RWPE1 (cell line): ENCODE measurements around the gene SMIM3.

Experiments
- CTCF ChIA-PET: fragments of 350-600 bp; sonication (Branson Sonifier 250); formaldehyde crosslinking; extraction: SDS; loops from one replicate; lab custom pipeline; 2021; lab: Yijun Ruan, JAX
- POLR2A ChIA-PET: fragments of 400-600 bp; formaldehyde crosslinking; extraction: SDS; loops from one replicate; lab custom pipeline; 2020; ENCODE audit warnings: antibody characterized with exemption; ENCODE audit not compliant: low non-redundant PET; lab: Yijun Ruan, JAX
- DNase-seq: peaks from one replicate; pipeline ENCODE4 v3.0.0; 2012; ENCODE audit warnings: low spot score
- H3K27ac ChIP-seq: fragments of 450-650 bp; 2 replicates; pipeline ENCODE4 v1.5.1; 2017
- CTCF ChIP-seq: fragments of 450-650 bp; conservative IDR thresholded peaks from 2 replicates; pipeline ENCODE4 v1.5.1; 2017; ENCODE audit warnings: low read depth, mild to moderate bottlenecking

The SMIM3 gene

GRCh38 chr5:150764530-150764929 lies 14.0 kb upstream of the SMIM3 start:
- CTCF ChIA-PET = interaction anchor here (0.6 to 1.6 kb wide), 2 partner anchors 14 to 17 kb away, joined by 4 read pairs; partner anchors contain the start of gene SMIM3
- no peak for DNase-seq
- POLR2A ChIA-PET = no interaction called here
- no peak overlapping the region for H3K27ac ChIP-seq
- TF ChIP-seq CTCF = no peak

GRCh38 chr5:150765011-150765798 lies 13.4 kb upstream of the SMIM3 start:
- ChIA-PET CTCF (interaction anchor here (0.6 to 1.6 kb wide), 2 partner anchors 14 to 16 kb away, joined by 4 read pairs; partner anchors contain the start of gene SMIM3), POLR2A (no interaction called here)
- TF ChIP-seq CTCF = no peak
- no peak overlapping the region for H3K27ac ChIP-seq
- DNase-seq = no peak

- no peak for TF ChIP-seq CTCF
- POLR2A ChIA-PET = no interaction called here
- DNase-seq = no peak
- H3K27ac ChIP-seq = no peak overlapping the region
- CTCF ChIA-PET = no interaction called here
These were observed 12.8 kb upstream of the SMIM3 start for GRCh38 chr5:150765799-150766169.

- CTCF ChIA-PET = no interaction called here
- no peak for TF ChIP-seq CTCF
- H3K27ac ChIP-seq = no peak overlapping the region
- POLR2A ChIA-PET = no interaction called here
- no peak for DNase-seq
These were observed 12.3 kb upstream of the SMIM3 start for GRCh38 chr5:150766251-150766650.

- no peak overlapping the region for H3K27ac ChIP-seq
- DNase-seq = no peak
- POLR2A ChIA-PET = no interaction called here
- no peak for TF ChIP-seq CTCF
- CTCF ChIA-PET = no interaction called here
These were observed 7.3 kb upstream of the SMIM3 start for GRCh38 chr5:150771034-150771795.

- CTCF ChIA-PET = no interaction called here
- POLR2A ChIA-PET = no interaction called here
- DNase-seq = peak; percentile 85
- TF ChIP-seq CTCF = no peak
- no peak overlapping the region for H3K27ac ChIP-seq
These were observed 4.4 kb upstream of the SMIM3 start for GRCh38 chr5:150774145-150774544.
